IPS-18c (cell line): Measurements from ENCODE around the gene CBY1.

ENCODE experiments used
- H3K4me3 ChIP-seq: 2 replicates; pipeline ENCODE4 v1.7.0; 2013; ENCODE audit warnings: low read depth, mild to moderate bottlenecking, low read length, moderate library complexity; ENCODE audit not compliant: insufficient read depth
- H3K9me3 ChIP-seq: one replicate; pipeline ENCODE4 v1.6.1; 2013; ENCODE audit warnings: mild to moderate bottlenecking, low read length, moderate library complexity; ENCODE audit not compliant: control insufficient read depth, insufficient read depth

CBY1 gene

DNA sequence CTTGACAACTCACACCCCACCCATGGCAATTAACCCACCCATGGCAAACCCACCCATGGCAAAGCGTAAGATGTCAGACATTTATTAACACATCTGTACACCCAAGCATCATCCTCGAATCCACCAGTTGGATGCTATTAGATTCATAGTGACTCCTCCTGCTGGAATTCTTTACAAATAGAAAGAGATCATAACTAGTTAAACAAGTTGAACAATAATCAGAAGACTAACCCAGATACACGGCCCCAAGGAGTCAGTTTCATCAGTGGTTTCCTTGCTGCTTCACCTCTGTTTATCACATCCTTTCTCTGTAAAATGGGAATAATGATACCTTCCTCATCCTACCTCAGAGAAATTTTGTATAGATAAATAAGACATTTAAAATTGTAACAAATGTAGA lies 54.4 kb downstream of the CBY1 start:
- H3K9me3 ChIP-seq, result no peaks in the 10 kb centered on the region
- H3K4me3 ChIP-seq, result no peak overlapping the region

DNA sequence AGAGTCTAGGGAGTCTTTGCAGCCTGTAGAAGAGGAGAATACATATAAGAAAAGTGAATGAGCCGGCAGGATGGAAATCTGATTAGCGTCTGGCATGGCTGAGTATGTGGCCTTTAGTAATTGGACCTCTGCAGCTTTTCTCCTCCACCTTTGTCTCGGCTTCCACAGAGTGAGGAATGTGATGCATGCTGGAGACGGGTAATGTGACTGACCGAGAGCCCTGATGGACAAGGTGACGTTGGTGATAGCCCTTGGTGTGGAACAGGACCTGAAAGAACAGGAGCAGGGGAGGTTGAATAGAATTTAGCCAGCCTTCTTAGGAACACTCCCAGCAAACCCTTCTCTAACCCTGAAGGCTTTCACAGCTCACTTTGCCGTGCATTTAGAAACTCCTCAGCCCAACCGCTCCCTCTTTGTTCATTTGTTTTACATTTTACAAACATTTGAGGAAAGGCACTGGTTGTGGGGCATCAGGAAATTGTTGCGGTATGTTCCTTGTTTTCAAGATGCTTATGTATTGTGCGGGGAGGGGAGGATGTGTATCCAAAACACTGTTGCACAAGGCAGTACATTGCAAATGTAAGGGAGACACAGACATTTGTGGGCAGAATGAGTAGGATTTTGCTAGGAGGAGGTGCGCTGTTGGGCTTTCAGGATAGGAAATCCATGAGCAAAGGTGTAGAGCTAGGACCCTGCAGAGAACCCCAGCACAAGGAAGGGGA lies 56.2 kb downstream of the CBY1 start:
- Histone ChIP-seq H3K9me3 (no peaks in the 10 kb centered on the region), H3K4me3 (no peak overlapping the region)

DNA sequence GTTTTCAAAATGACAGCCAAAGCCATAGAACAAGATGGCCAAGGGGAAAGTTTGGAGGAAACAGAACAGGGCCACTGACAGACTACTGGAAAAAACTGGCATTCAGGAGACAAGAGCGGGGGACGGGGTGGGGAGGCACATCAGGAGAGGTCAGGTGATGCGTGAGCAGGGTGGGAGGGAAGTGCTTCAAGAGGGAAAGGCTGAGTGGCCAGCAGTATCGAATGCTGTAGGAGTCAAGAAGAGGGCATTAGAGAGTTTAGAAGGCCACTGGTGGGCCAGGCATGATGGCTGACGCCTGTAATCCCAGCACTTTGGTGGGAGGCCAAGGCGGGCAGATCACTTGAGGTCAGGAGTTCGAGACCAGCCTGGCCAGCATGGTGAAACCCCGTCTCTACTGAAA lies 57.5 kb downstream of the CBY1 start:
- no peaks in the 10 kb centered on the region for H3K9me3 ChIP-seq
- H3K4me3 ChIP-seq, result no peak overlapping the region

DNA sequence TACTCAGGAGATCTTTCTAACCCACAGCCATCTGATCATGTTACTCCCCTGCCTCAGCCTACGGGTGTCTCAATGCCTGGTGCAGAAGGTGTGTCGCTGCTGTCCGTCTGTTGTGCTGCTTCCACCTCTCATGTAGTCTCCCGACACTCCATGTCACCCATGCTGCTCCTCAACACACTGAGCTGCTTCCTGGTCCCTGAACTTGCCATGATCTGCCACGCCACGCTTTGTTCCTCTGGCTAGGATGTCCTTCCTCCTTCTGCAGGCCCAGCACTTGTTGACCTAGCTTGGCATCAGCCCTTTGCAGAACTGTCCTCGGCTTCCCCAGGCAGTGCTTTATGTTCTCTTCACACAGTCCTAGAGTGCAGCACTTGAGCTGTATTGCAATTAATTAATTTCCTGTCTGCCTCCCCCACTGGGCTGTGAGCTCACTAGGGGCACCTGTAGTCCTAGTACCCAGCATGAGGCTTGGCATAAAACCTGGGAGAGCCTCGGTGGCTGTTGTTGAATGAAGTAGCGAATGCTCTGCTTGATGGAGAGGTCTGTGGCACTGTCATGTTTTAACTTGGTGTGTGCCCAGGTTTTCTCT lies 58.8 kb downstream of the CBY1 start:
- H3K4me3 ChIP-seq, result no peak overlapping the region
- no peaks in the 10 kb centered on the region for H3K9me3 ChIP-seq

DNA sequence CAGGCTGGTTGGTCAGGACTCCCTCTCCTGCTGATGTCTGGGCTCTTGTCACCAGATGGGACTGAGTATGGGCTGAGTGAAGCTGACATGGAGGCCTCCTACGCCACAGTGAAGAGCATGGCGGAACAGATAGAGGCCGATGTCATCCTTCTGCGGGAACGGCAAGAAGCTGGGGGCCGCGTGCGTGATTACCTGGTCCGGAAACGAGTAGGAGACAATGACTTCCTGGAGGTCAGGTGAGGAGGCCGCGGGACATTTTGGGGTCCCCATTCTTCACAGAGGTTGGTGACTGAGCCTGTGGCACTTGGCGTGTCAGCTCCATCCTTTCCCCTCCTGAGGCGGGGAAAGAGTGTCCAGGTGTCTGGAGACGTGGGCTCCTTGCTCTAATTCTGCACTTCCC lies 59.4 kb downstream of the CBY1 start:
- Histone ChIP-seq H3K4me3 (no peak overlapping the region), H3K9me3 (no peaks in the 10 kb centered on the region)

DNA sequence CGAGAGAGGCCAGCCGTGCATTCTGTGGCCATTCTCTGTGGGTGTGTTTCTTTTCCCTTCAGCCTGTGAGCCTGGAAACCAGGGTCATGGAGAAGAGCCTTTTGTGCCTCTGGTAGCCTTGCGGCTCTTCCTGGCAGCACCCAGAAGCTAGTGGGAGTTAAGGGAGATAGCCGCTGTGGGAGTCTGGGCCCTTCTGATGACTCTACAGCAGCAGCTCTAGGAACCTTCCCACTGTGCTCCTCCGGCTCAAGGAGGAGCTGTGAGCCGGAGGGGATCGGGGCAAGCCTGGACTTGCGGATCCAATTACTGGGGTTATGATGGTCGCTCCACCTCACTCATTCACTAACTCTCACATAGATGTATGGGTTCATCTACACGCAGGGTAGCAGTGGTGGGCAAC lies 59.8 kb downstream of the CBY1 start:
- no peak overlapping the region for H3K4me3 ChIP-seq
- H3K9me3 ChIP-seq, result no peaks in the 10 kb centered on the region

DNA sequence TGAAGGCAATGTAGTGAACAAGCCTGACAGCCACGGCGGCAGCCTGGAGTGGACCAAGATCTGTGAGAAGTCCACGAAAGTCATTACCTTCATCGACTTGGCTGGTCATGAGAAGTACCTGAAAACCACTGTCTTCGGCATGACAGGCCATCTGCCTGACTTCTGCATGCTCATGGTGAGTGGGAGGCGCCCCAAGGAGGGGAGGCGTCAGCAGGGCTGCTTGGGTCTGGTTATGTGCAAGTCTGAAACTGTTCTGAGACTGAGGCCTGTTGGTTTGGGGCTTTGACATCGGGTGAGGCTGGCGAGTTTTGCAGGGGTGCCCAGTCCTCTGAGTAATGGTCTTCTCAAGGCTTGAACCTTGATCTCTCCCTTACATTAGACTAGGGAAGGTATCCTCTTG lies 60.4 kb downstream of the CBY1 start:
- Histone ChIP-seq H3K9me3 (no peaks in the 10 kb centered on the region), H3K4me3 (no peak overlapping the region)

DNA sequence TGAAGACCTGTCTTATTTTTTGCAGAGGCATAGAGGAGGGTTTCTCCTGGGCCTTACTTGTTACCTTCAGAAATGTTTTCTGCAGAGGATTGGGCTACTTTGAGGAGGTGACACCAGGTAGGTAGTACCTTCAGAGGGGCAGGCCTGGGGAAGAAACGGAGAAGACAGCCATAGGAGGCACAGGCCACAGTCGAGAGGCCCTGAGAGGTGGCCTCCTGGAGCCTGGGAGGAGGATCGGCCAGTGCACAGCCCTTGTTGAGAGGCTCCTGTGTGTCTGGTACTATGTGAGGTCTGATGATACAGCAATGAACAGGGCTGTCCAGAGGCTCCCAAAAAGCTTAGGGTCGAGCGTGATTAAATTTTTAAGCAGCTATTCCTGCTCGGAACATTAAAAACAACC lies 60.8 kb downstream of the CBY1 start:
- Histone ChIP-seq H3K4me3 (no peak overlapping the region), H3K9me3 (no peaks in the 10 kb centered on the region)

DNA sequence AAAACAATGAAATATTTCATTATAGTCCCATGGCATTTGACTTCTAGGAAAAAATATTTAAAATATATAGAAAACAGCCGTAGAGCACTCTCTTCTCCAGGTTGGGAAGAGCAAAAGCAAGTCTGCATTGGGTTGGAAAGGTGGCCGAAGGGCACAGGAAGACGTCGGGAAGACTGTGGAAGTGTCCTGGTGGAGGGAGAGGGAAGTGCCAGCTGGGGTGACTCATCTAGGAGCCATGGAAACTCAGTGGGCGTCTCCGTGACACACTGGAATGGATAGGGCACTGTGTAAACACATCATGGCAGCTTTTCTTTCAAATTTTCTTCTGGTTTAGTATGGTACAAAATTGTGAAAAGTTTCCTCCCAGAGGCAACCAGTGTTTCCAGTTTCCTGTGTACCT lies 62.0 kb downstream of the CBY1 start:
- no peaks in the 10 kb centered on the region for H3K9me3 ChIP-seq

DNA sequence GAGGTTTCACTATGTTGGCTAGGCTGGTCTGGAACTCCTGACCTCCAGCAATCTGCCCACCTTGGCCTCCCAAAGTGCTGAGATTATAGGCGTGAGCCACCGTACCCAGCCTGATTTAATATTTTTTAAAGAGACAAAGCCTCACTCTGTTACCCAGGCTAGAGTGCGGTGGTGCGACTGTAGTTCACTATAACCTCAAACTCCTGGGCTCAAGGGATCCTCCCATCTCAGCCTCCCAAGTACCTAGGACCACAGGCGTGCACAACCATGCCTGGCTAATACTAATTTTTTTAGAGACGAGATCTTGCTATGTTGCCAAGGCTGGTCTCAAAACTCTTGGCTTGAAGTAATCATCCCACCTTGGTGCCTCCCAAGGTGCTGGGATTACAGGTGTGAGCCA lies 62.8 kb downstream of the CBY1 start:
- no peaks in the 10 kb centered on the region for H3K9me3 ChIP-seq
- H3K4me3 ChIP-seq, result no peak overlapping the region

More for the DNA sequence above, 62.0 kb downstream of the CBY1 start:
- H3K4me3 ChIP-seq, result no peak overlapping the region

DNA sequence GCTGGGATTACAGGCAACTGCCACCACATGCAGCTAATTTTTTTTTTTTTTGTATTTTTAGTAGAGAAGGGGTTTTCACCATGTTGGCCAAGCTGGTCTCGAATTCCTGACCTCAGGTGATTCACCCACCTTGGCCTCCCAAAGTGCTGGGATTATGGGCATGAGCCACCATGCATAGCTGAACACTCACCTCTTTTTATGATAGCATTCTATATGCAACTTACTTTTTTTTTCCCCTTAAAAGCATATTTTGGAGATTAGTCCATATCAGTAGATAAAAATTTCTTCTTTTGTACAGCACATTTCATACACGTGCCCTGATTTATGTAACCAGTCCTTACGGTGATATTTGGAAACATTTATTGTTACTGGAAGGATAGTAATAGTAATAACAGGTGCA lies 63.9 kb downstream of the CBY1 start:
- Histone ChIP-seq H3K9me3 (no peaks in the 10 kb centered on the region), H3K4me3 (no peak overlapping the region)

DNA sequence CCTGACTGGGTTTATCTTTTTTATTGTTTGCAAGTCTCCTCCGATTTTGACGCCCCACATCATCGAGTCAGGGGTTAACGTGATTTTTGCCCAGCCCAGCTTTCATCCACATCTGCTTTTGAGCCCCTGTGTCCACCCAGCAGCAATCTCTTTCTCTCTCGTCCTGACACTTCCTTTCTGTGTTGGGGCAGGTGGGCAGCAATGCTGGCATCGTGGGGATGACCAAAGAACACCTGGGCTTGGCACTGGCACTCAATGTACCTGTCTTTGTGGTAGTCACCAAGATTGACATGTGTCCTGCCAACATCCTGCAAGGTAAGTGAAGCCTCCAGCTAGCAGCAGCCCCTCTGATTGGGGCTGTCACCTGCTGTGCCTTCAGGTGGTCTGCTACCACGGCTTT lies 65.1 kb downstream of the CBY1 start:
- H3K9me3 ChIP-seq, result no peaks in the 10 kb centered on the region

More for the DNA sequence above, 65.1 kb downstream of the CBY1 start:
- H3K4me3 ChIP-seq, result no peak overlapping the region
